ENCODE data around the gene TRPM4.
"Not testable (repeated sequence)": the region's sequence is repeated elsewhere in the genome, so short reads cannot be mapped to it uniquely, and the experiment has no call there.

TRPM4 gene

DNA sequence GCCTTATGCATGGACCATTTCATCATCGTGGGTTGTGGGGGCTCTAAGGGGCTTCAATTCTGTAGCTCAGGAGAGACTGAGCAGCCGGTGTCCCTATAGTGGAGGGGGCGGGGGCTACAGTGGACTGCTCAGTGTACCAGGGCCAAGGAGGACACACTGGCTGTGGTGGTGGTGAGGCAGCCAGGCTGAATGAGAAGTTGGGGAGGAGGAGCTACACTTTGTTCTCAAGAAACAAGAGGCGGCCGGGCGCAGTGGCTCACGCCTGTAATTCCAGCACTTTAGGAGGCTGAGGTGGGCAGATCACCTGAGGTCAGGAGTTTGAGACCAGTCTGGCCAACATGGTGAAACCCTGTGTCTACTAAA is 11.2 kb upstream of the TRPM4 start:
- H2BK5ac ChIP-seq (ENCODE audit: low read length); H2AK5ac ChIP-seq (ENCODE audit: low read depth, low read length); H4K8ac ChIP-seq (ENCODE audit: low read depth, low read length); H3K9me3 ChIP-seq (replicated peaks in 1 of 2; ENCODE audit: control insufficient read depth in 2 of 2, insufficient read depth in 1 of 2, low read depth in 1 of 2, low read length in 2 of 2); H3K14ac ChIP-seq (ENCODE audit: low read length); H3K27me3 ChIP-seq (ENCODE audit: control insufficient read depth in 3 of 3, insufficient read depth in 3 of 3, low read depth in 1 of 3, low read length in 3 of 3); H4K91ac ChIP-seq (ENCODE audit: low read depth, low read length, poor library complexity); DNase-seq (ENCODE audit: low spot score); H2BK12ac ChIP-seq (ENCODE audit: low read length); H3K9ac ChIP-seq (ENCODE audit: low read depth, low read length, poor library complexity); H3K36me3 ChIP-seq (replicated peaks in 1 of 2; ENCODE audit: control insufficient read depth in 2 of 2, insufficient read depth in 2 of 2, low read length in 2 of 2); H3K79me1 ChIP-seq (ENCODE audit: low read depth, low read length); H2BK120ac ChIP-seq (ENCODE audit: low read depth, low read length); H2BK15ac ChIP-seq (ENCODE audit: low read length); H3K4ac ChIP-seq (ENCODE audit: low read length): not testable (repeated sequence)
- Histone ChIP-seq H2AFZ (ENCODE audit: low read length) (peak overlapping the region; percentile 91), H3K27ac (replicated peaks; ENCODE audit: low read length) (peak overlapping the region; percentile 82), H3K23ac (ENCODE audit: low read depth, low read length, poor library complexity) (peak overlapping the region; percentile 9), H3K4me2 (ENCODE audit: insufficient read depth, low read length, poor library complexity, severe bottlenecking) (peak overlapping the region; percentile 68), H3K4me3 (ENCODE audit: low read length in 2 of 2) (peak overlapping the region; percentile 15 to 65), H3K4me1 (ENCODE audit: control insufficient read depth in 2 of 2, insufficient read depth in 1 of 2, low read depth in 1 of 2, low read length in 2 of 2) (peaks cover 18 to 19% of the 10 kb centered on the region in 2 donors), H3K18ac (ENCODE audit: low read length) (peak overlapping the region; percentile 58)
- WGBS, 2 donors (ENCODE audit: extremely low coverage in 2 of 2, insufficient read length in 2 of 2, insufficient replicate concordance in 1 of 2): no CpG with 5 or more reads among the region's 7 CpGs

DNA sequence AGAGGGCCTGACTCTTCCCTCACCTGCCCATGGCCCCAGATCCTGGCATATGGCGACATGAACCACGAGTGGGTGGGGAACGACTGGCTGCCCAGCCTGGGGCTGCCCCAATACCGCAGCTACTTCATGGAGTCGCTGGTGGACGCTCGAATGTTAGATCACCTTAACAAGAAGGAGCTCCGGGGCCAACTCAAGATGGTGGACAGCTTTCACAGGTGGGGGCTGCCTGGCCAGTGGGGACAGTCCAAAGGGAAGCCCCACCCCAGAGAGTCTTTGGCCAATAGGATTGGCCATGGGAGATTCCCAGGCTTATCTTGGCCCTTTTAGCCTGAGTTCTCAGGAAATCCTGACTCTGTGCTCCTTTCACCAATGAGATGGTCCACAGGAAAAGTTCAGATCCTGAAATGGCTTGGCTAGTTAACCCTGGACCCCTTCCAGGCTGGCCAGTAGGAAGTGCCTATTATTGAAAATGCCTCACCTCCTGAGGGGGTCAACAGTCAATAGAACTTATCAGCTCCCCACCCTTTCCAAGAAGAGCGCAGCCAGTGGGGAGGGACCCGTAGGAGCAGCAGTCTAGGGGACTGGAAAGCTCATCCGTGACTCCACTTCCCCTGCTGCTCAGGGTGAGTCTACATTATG is 9.4 kb upstream of the TRPM4 start:
- Histone ChIP-seq H3K9me3 (replicated peaks in 1 of 2; ENCODE audit: control insufficient read depth in 2 of 2, insufficient read depth in 1 of 2, low read depth in 1 of 2, low read length in 2 of 2) (no peaks in the 10 kb centered on the region), H3K4ac (ENCODE audit: low read length) (no peak overlapping the region), H3K4me2 (ENCODE audit: insufficient read depth, low read length, poor library complexity, severe bottlenecking) (peak overlapping the region; percentile 90), H3K4me3 (ENCODE audit: low read length in 2 of 2) (no peak overlapping the region), H3K79me1 (ENCODE audit: low read depth, low read length) (no peaks in the 10 kb centered on the region), H3K27ac (replicated peaks; ENCODE audit: low read length) (no peak overlapping the region), H4K8ac (ENCODE audit: low read depth, low read length) (no peak overlapping the region), H3K36me3 (replicated peaks in 1 of 2; ENCODE audit: control insufficient read depth in 2 of 2, insufficient read depth in 2 of 2, low read length in 2 of 2) (no peaks in the 10 kb centered on the region), H2AK5ac (ENCODE audit: low read depth, low read length) (no peak overlapping the region), H2AFZ (ENCODE audit: low read length) (no peak overlapping the region), H2BK15ac (ENCODE audit: low read length) (no peak overlapping the region), H4K91ac (ENCODE audit: low read depth, low read length, poor library complexity) (no peak overlapping the region), H3K14ac (ENCODE audit: low read length) (no peak overlapping the region), H2BK120ac (ENCODE audit: low read depth, low read length) (no peak overlapping the region), H3K4me1 (ENCODE audit: control insufficient read depth in 2 of 2, insufficient read depth in 1 of 2, low read depth in 1 of 2, low read length in 2 of 2) (peaks cover 16 to 18% of the 10 kb centered on the region in 2 donors), H2BK5ac (ENCODE audit: low read length) (no peak overlapping the region), H3K18ac (ENCODE audit: low read length) (no peak overlapping the region), H3K27me3 (ENCODE audit: control insufficient read depth in 3 of 3, insufficient read depth in 3 of 3, low read depth in 1 of 3, low read length in 3 of 3) (peaks cover 0 to 14% (median 0%) of the 10 kb centered on the region in 3 experiments), H3K9ac (ENCODE audit: low read depth, low read length, poor library complexity) (no peak overlapping the region), H2BK12ac (ENCODE audit: low read length) (peak overlapping the region; percentile 24), H3K23ac (ENCODE audit: low read depth, low read length, poor library complexity) (no peak overlapping the region)
- WGBS, 2 donors (ENCODE audit: extremely low coverage in 2 of 2, insufficient read length in 2 of 2, insufficient replicate concordance in 1 of 2): no CpG with 5 or more reads among the region's 11 CpGs
- DNase-seq (ENCODE audit: low spot score): no peak

DNA sequence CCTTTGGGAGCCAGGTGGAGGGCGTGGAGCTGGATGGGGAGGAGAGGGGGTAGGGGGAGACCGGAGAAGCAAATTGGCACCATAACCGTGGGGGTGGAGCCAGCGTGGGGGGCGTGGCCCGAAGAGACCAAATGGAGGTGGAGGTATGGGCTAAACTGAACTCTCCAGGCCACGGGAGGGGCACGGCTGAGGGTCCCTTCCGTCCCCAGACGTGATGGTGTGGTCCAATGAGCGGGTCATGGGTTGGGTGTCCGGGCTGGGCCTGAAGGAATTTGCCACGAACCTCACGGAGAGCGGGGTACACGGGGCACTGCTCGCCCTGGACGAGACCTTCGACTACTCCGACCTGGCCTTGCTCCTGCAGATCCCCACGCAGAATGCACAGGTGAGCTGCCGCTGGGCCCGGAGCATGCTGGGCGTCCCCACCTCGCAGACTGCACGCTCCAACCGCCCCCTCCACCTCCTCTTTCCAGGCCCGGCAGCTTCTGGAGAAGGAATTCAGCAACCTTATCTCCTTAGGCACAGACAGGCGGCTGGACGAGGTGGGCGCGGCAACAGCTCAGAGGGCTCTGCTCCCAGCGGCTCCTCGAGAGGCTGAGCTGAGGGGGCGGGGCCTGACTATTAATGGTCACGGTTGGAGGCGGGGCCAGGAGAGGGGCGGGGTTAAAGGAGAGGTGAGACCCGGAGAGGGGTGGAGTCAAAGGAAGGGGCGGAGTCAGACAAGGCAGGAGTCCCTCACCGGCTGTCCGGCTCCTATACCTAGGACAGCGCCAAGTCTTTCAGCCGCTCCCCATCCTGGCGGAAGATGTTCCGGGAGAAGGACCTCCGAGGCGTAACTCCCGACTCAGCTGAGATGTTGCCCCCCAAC is 8.6 kb upstream of the TRPM4 start:
- peaks cover 0 to 16% (median 0%) of the 10 kb centered on the region in 3 experiments for H3K27me3 ChIP-seq (ENCODE audit: control insufficient read depth in 3 of 3, insufficient read depth in 3 of 3, low read depth in 1 of 3, low read length in 3 of 3)
- peak overlapping the region; percentile 98 for H3K18ac ChIP-seq (ENCODE audit: low read length)
- H2AFZ ChIP-seq (ENCODE audit: low read length): peak overlapping the region; percentile 91
- H3K9ac ChIP-seq (ENCODE audit: low read depth, low read length, poor library complexity): peak overlapping the region; percentile 98
- no peaks in the 10 kb centered on the region for H3K36me3 ChIP-seq (replicated peaks in 1 of 2; ENCODE audit: control insufficient read depth in 2 of 2, insufficient read depth in 2 of 2, low read length in 2 of 2)
- H3K4me3 ChIP-seq (ENCODE audit: low read length in 2 of 2): peak overlapping the region; percentile 81 to 92
- no peaks in the 10 kb centered on the region for H3K79me1 ChIP-seq (ENCODE audit: low read depth, low read length)
- peak; percentile 99 for DNase-seq (ENCODE audit: low spot score)
- no CpG with 5 or more reads among the region's 49 CpGs for WGBS, 2 donors (ENCODE audit: extremely low coverage in 2 of 2, insufficient read length in 2 of 2, insufficient replicate concordance in 1 of 2)
- H2BK15ac ChIP-seq (ENCODE audit: low read length): peak overlapping the region; percentile 87
- H3K4me2 ChIP-seq (ENCODE audit: insufficient read depth, low read length, poor library complexity, severe bottlenecking): peak overlapping the region; percentile 98
- peak overlapping the region; percentile 98 for H3K23ac ChIP-seq (ENCODE audit: low read depth, low read length, poor library complexity)
- H4K91ac ChIP-seq (ENCODE audit: low read depth, low read length, poor library complexity): no peak overlapping the region
- peak overlapping the region; percentile 45 for H2BK5ac ChIP-seq (ENCODE audit: low read length)
- no peak overlapping the region for H4K8ac ChIP-seq (ENCODE audit: low read depth, low read length)
- no peak overlapping the region for H2BK120ac ChIP-seq (ENCODE audit: low read depth, low read length)
- H3K27ac ChIP-seq (replicated peaks; ENCODE audit: low read length): peak overlapping the region; percentile 82
- peak overlapping the region; percentile 54 for H3K4ac ChIP-seq (ENCODE audit: low read length)
- H3K4me1 ChIP-seq (ENCODE audit: control insufficient read depth in 2 of 2, insufficient read depth in 1 of 2, low read depth in 1 of 2, low read length in 2 of 2): peaks cover 15 to 18% of the 10 kb centered on the region in 2 donors
- H2AK5ac ChIP-seq (ENCODE audit: low read depth, low read length): peak overlapping the region; percentile 89
- H3K14ac ChIP-seq (ENCODE audit: low read length): peak overlapping the region; percentile 95
- H2BK12ac ChIP-seq (ENCODE audit: low read length): peak overlapping the region; percentile 46
- H3K9me3 ChIP-seq (replicated peaks in 1 of 2; ENCODE audit: control insufficient read depth in 2 of 2, insufficient read depth in 1 of 2, low read depth in 1 of 2, low read length in 2 of 2): peaks cover 0 to 1% of the 10 kb centered on the region in 2 donors

DNA sequence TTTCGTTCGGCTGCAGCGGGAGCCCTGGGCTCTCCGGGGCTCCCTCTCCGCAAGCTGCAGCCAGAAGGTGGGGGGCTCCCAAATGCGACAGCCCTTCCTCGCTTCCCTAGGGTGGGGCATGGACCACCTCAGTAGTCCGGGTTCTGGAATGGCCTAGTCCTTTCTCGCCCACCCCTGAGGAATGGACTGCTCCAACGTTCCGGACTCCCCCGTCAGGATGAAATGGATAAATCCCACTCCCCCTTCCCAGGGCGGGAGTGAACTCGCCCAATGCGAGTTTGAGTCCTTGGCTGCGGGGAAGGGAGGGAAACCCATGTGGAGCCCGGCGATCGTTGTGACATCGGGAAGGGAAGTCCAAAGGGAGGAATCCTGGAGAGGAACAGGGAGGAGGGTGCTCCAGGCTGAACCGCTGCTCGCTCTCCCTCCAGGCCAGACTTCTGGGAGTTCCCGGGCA is 7.9 kb upstream of the TRPM4 start:
- H4K91ac ChIP-seq (ENCODE audit: low read depth, low read length, poor library complexity): no peak overlapping the region
- H2AK5ac ChIP-seq (ENCODE audit: low read depth, low read length): peak overlapping the region; percentile 89
- peak overlapping the region; percentile 64 for H2BK120ac ChIP-seq (ENCODE audit: low read depth, low read length)
- H3K4me1 ChIP-seq (ENCODE audit: control insufficient read depth in 2 of 2, insufficient read depth in 1 of 2, low read depth in 1 of 2, low read length in 2 of 2): peaks cover 16 to 18% of the 10 kb centered on the region in 2 donors
- H3K9me3 ChIP-seq (replicated peaks in 1 of 2; ENCODE audit: control insufficient read depth in 2 of 2, insufficient read depth in 1 of 2, low read depth in 1 of 2, low read length in 2 of 2): peaks cover 0 to 2% of the 10 kb centered on the region in 2 donors
- H2BK5ac ChIP-seq (ENCODE audit: low read length): no peak overlapping the region
- H3K4ac ChIP-seq (ENCODE audit: low read length): no peak overlapping the region
- H3K79me1 ChIP-seq (ENCODE audit: low read depth, low read length): no peaks in the 10 kb centered on the region
- no peak overlapping the region for H4K8ac ChIP-seq (ENCODE audit: low read depth, low read length)
- peak overlapping the region; percentile 89 for H3K18ac ChIP-seq (ENCODE audit: low read length)
- H2AFZ ChIP-seq (ENCODE audit: low read length): peak overlapping the region; percentile 91
- peak overlapping the region; percentile 82 for H3K27ac ChIP-seq (replicated peaks; ENCODE audit: low read length)
- DNase-seq (ENCODE audit: low spot score): peak; percentile 94
- peaks cover 0 to 16% (median 0%) of the 10 kb centered on the region in 3 experiments for H3K27me3 ChIP-seq (ENCODE audit: control insufficient read depth in 3 of 3, insufficient read depth in 3 of 3, low read depth in 1 of 3, low read length in 3 of 3)
- H3K36me3 ChIP-seq (replicated peaks in 1 of 2; ENCODE audit: control insufficient read depth in 2 of 2, insufficient read depth in 2 of 2, low read length in 2 of 2): no peaks in the 10 kb centered on the region
- peak overlapping the region; percentile 81 to 92 for H3K4me3 ChIP-seq (ENCODE audit: low read length in 2 of 2)
- H2BK12ac ChIP-seq (ENCODE audit: low read length): peak overlapping the region; percentile 79
- H2BK15ac ChIP-seq (ENCODE audit: low read length): peak overlapping the region; percentile 87
- H3K4me2 ChIP-seq (ENCODE audit: insufficient read depth, low read length, poor library complexity, severe bottlenecking): peak overlapping the region; percentile 98
- H3K14ac ChIP-seq (ENCODE audit: low read length): peak overlapping the region; percentile 59
- WGBS, 2 donors (ENCODE audit: extremely low coverage in 2 of 2, insufficient read length in 2 of 2, insufficient replicate concordance in 1 of 2): no CpG with 5 or more reads among the region's 23 CpGs
- H3K9ac ChIP-seq (ENCODE audit: low read depth, low read length, poor library complexity): peak overlapping the region; percentile 98
- peak overlapping the region; percentile 73 for H3K23ac ChIP-seq (ENCODE audit: low read depth, low read length, poor library complexity)
